Nephron (organoid): ENCODE measurements around the gene LGI4.

Experiments used
- H3K27ac Mint-ChIP-seq, 3 experiments: 2 replicates each; pipeline ENCODE4 v1.8.0; 2020; ENCODE audit warnings: mixed read lengths in 3 of 3, mild to moderate bottlenecking in 2 of 3, moderate library complexity in 1 of 3
- H3K27me3 Mint-ChIP-seq: 2 replicates; pipeline ENCODE4 v1.8.0; 2021; ENCODE audit warnings: low read depth, mild to moderate bottlenecking, moderate library complexity, mixed read lengths
- H3K36me3 Mint-ChIP-seq: 2 replicates; pipeline ENCODE4 v1.8.0; 2020; ENCODE audit warnings: low read depth, mixed read lengths
- H3K4me1 Mint-ChIP-seq: 2 replicates; pipeline ENCODE4 v1.8.0; 2020; ENCODE audit warnings: mixed read lengths
- H3K4me3 Mint-ChIP-seq, 3 experiments: 2 replicates each; pipeline ENCODE4 v1.8.0; 2020; ENCODE audit warnings: mild to moderate bottlenecking in 3 of 3, mixed read lengths in 3 of 3, moderate library complexity in 2 of 3
- H3K9me3 Mint-ChIP-seq: 2 replicates; pipeline ENCODE4 v1.8.0; 2020; ENCODE audit warnings: mixed read lengths
- TF ChIP-seq, protein P1 (sequence below), 3 experiments: fragments of 200-600 bp; sonication (generic); IDR thresholded peaks; one replicate each; pipeline ENCODE4 v1.5.0; 2021; ENCODE audit warnings: antibody characterized with exemption in 3 of 3; ENCODE audit not compliant: unreplicated experiment in 3 of 3

LGI4 gene

DNA sequence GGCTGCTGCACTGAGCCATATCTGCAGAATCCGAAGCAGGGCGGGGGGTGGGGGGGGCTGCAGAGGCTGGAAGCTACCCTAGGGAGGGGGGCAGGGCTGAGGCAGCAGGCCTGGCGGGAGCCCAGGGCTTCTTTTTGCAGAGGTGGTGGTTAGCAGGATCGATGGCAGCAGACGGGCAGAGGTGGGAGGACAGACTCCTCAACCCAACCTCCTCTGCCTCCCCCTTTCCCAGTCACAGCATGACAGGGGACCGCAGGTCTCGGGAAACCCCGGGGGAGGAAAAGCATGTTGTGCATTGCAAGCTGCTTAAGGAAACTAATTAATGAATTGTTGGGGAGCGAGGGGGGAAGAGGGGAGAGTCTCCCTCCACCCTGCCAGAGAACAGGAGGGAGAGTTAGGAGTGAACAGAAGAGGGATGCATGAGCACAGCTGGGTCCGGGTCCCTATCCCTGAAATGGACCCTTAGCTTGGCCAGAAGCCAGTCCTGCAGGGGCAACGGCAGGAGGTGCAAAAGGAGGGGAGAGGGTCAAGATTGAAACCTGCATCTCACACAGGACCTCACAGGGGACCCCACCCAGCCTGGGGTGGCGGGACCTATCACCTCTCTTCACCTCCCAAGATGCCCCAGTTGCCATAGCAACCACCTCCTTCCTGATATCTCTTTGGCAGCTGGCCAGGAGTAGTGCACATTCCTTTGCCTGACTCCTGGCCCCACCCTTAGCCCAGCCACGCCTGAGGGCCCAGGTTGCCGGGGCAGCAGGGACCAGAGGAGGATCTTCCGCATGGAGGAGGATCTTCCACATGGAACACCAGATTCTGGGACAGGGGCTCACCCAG is 10.0 kb upstream of the LGI4 start:
- Mint-ChIP-seq H3K9me3 (no peaks in the 10 kb centered on the region), H3K4me3 (peak overlapping the region in 1 of 3 experiments; percentile 50), H3K4me1 (peaks cover 30% of the 10 kb centered on the region), H3K27me3 (peaks cover 60% of the 10 kb centered on the region), H3K36me3 (no peaks in the 10 kb centered on the region), H3K27ac (no peak overlapping the region)
- TF ChIP-seq, protein P1, sequence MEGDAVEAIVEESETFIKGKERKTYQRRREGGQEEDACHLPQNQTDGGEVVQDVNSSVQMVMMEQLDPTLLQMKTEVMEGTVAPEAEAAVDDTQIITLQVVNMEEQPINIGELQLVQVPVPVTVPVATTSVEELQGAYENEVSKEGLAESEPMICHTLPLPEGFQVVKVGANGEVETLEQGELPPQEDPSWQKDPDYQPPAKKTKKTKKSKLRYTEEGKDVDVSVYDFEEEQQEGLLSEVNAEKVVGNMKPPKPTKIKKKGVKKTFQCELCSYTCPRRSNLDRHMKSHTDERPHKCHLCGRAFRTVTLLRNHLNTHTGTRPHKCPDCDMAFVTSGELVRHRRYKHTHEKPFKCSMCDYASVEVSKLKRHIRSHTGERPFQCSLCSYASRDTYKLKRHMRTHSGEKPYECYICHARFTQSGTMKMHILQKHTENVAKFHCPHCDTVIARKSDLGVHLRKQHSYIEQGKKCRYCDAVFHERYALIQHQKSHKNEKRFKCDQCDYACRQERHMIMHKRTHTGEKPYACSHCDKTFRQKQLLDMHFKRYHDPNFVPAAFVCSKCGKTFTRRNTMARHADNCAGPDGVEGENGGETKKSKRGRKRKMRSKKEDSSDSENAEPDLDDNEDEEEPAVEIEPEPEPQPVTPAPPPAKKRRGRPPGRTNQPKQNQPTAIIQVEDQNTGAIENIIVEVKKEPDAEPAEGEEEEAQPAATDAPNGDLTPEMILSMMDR (IDR thresholded peaks at IDR 0.05; ENCODE audit: unreplicated experiment in 3 of 3): no peak

GRCh38 chr19:35144259-35144599 is 9.4 kb upstream of the LGI4 start:
- Mint-ChIP-seq H3K4me3 (no peak overlapping the region), H3K36me3 (no peaks in the 10 kb centered on the region), H3K9me3 (no peaks in the 10 kb centered on the region), H3K4me1 (peaks cover 34% of the 10 kb centered on the region), H3K27ac (no peak overlapping the region), H3K27me3 (peaks cover 60% of the 10 kb centered on the region)
- TF ChIP-seq, protein P1 (IDR thresholded peaks at IDR 0.05; ENCODE audit: unreplicated experiment in 3 of 3): no peak

GRCh38 chr19:35143818-35144217 is 9.0 kb upstream of the LGI4 start:
- H3K27ac Mint-ChIP-seq: no peak overlapping the region
- H3K4me3 Mint-ChIP-seq: peak overlapping the region; percentile 12 to 28 (median 19)
- no peaks in the 10 kb centered on the region for H3K9me3 Mint-ChIP-seq
- peaks cover 38% of the 10 kb centered on the region for H3K4me1 Mint-ChIP-seq
- TF ChIP-seq, protein P1 (IDR thresholded peaks at IDR 0.05; ENCODE audit: unreplicated experiment in 3 of 3): no peak
- H3K27me3 Mint-ChIP-seq: peaks cover 63% of the 10 kb centered on the region
- H3K36me3 Mint-ChIP-seq: no peaks in the 10 kb centered on the region

- peak within 1 kb of the TSS in 2 of 3 experiments; percentile 67 to 78 for H3K27ac Mint-ChIP-seq
- H3K36me3 Mint-ChIP-seq: no peaks in the 10 kb centered on the region
- peaks cover 63% of the 10 kb centered on the region for H3K27me3 Mint-ChIP-seq
- TF ChIP-seq, protein P1 (IDR thresholded peaks at IDR 0.05; ENCODE audit: unreplicated experiment in 3 of 3): peak in 1 of 3 experiments; percentile 49
- H3K4me3 Mint-ChIP-seq: peak within 1 kb of the TSS; percentile 52 to 83 (median 78)
- peaks cover 40% of the 10 kb centered on the region for H3K4me1 Mint-ChIP-seq
- no peaks in the 10 kb centered on the region for H3K9me3 Mint-ChIP-seq
Observed at GRCh38 chr19:35143231-35143715, 8.4 kb upstream of the LGI4 start, which contains the start of gene FXYD7. Gene FXYD7, plus strand, starts transcription at chr19:35143255. Its CDS starts 79 bp downstream, at chr19:35143334.

- Mint-ChIP-seq H3K27ac (no peak overlapping the region), H3K4me3 (peak overlapping the region; percentile 52 to 83 (median 78)), H3K27me3 (peaks cover 58% of the 10 kb centered on the region), H3K4me1 (peaks cover 46% of the 10 kb centered on the region), H3K36me3 (no peaks in the 10 kb centered on the region), H3K9me3 (no peaks in the 10 kb centered on the region)
- TF ChIP-seq, protein P1 (IDR thresholded peaks at IDR 0.05; ENCODE audit: unreplicated experiment in 3 of 3): peak; percentile 58 to 72 (median 71)
Observed at GRCh38 chr19:35142606-35143230, 7.9 kb upstream of the LGI4 start.
